MG63 (cell line): Measurements from ENCODE around the gene B3GALT5. TPM values are rescaled to one million over a fixed set of nuclear protein-coding genes. Genes with fewer than 3 reads are reported as not detected.
"Not testable (repeated sequence)": the region's sequence is repeated elsewhere in the genome, so short reads cannot be mapped to it uniquely, and the experiment has no call there.

Experiments used
- DNase-seq: peaks from one replicate; pipeline ENCODE4 v3.0.0-alpha.2; 2020
- H3K27me3 ChIP-seq: fragments of 250-450 bp; sonication (Bioruptor Pico); 2 replicates; pipeline ENCODE4 v1.5.1; 2020; ENCODE audit warnings: mild to moderate bottlenecking, moderate library complexity
- H3K36me3 ChIP-seq: fragments of 250-450 bp; sonication (Bioruptor Pico); 2 replicates; pipeline ENCODE4 v1.5.1; 2020; ENCODE audit warnings: mild to moderate bottlenecking, moderate library complexity
- H3K4me3 ChIP-seq: fragments of 250-450 bp; sonication (Bioruptor Pico); 2 replicates; pipeline ENCODE4 v1.5.1; 2020; ENCODE audit warnings: mild to moderate bottlenecking, moderate library complexity
- H3K9me3 ChIP-seq: fragments of 250-450 bp; sonication (Bioruptor Pico); 2 replicates; pipeline ENCODE4 v1.5.1; 2020; ENCODE audit warnings: mild to moderate bottlenecking, moderate library complexity
- total RNA-seq: library from RNA; depleted of rRNA; stranded (reverse); fragments of >200 nt; shearing (Covaris generic); gene quantifications from 2 replicates; pipeline ENCODE4 v1.2.3, GENCODE V29; 2014; ENCODE audit warnings: low replicate concordance

Gene B3GALT5
- total RNA-seq, 1 experiment from 2014 or later: 0.10 TPM

GRCh38 chr21:39669976-39670661, 57.4 kb downstream of the B3GALT5 start:
- Histone ChIP-seq H3K9me3 (peaks cover 4% of the 10 kb centered on the region; the same call in 1 of the 2 replicates), H3K4me3 (no peak overlapping the region)
- no peak for DNase-seq

GRCh38 chr21:39670701-39671100, 58.0 kb downstream of the B3GALT5 start:
- peak; percentile 55 for DNase-seq
- no peak overlapping the region for H3K4me3 ChIP-seq
- no peaks in the 10 kb centered on the region for H3K36me3 ChIP-seq
- H3K27me3 ChIP-seq: no peaks in the 10 kb centered on the region
- peaks cover 4% of the 10 kb centered on the region; the same call in 1 of the 2 replicates for H3K9me3 ChIP-seq

More at GRCh38 chr21:39669976-39670661, 57.4 kb downstream of the B3GALT5 start:
- H3K36me3 ChIP-seq: no peaks in the 10 kb centered on the region
- no peaks in the 10 kb centered on the region for H3K27me3 ChIP-seq

GRCh38 chr21:39671986-39672385, 59.2 kb downstream of the B3GALT5 start:
- H3K27me3 ChIP-seq: no peaks in the 10 kb centered on the region
- H3K4me3 ChIP-seq: no peak overlapping the region
- no peak for DNase-seq
- H3K36me3 ChIP-seq: no peaks in the 10 kb centered on the region
- H3K9me3 ChIP-seq: peaks cover 4% of the 10 kb centered on the region; the same call in 1 of the 2 replicates

GRCh38 chr21:39673163-39673562, 60.4 kb downstream of the B3GALT5 start:
- Histone ChIP-seq H3K4me3 (no peak overlapping the region), H3K9me3 (peaks cover 4% of the 10 kb centered on the region; the same call in 1 of the 2 replicates), H3K27me3 (no peaks in the 10 kb centered on the region), H3K36me3 (no peaks in the 10 kb centered on the region)
- DNase-seq: no peak

- Histone ChIP-seq H3K36me3 (no peaks in the 10 kb centered on the region), H3K4me3 (no peak overlapping the region), H3K27me3 (no peaks in the 10 kb centered on the region), H3K9me3 (peaks cover 4% of the 10 kb centered on the region; the same call in 1 of the 2 replicates)
- DNase-seq: no peak
Measured at GRCh38 chr21:39673736-39674135, 61.0 kb downstream of the B3GALT5 start.

GRCh38 chr21:39674801-39675200, 62.1 kb downstream of the B3GALT5 start:
- H3K36me3 ChIP-seq: no peaks in the 10 kb centered on the region
- no peak for DNase-seq
- no peak overlapping the region for H3K4me3 ChIP-seq
- peaks cover 4% of the 10 kb centered on the region; the same call in 1 of the 2 replicates for H3K9me3 ChIP-seq
- no peaks in the 10 kb centered on the region for H3K27me3 ChIP-seq

GRCh38 chr21:39675590-39675989, 62.9 kb downstream of the B3GALT5 start:
- H3K27me3 ChIP-seq: no peaks in the 10 kb centered on the region
- no peak for DNase-seq
- no peaks in the 10 kb centered on the region for H3K9me3 ChIP-seq
- H3K4me3 ChIP-seq: no peak overlapping the region
- no peaks in the 10 kb centered on the region for H3K36me3 ChIP-seq

- Histone ChIP-seq H3K4me3 (no peak overlapping the region), H3K27me3 (no peaks in the 10 kb centered on the region), H3K36me3 (no peaks in the 10 kb centered on the region), H3K9me3 (no peaks in the 10 kb centered on the region)
- no peak for DNase-seq
Measured at GRCh38 chr21:39675993-39676661, 63.4 kb downstream of the B3GALT5 start.

- Histone ChIP-seq H3K27me3 (no peaks in the 10 kb centered on the region; the same call in 1 of the 2 replicates), H3K4me3 (no peak overlapping the region), H3K9me3 (no peaks in the 10 kb centered on the region), H3K36me3 (no peaks in the 10 kb centered on the region)
- DNase-seq: no peak
Measured at GRCh38 chr21:39680216-39680615, 67.5 kb downstream of the B3GALT5 start.

GRCh38 chr21:39681257-39681656, 68.5 kb downstream of the B3GALT5 start:
- Histone ChIP-seq H3K9me3 (no peaks in the 10 kb centered on the region), H3K27me3 (no peaks in the 10 kb centered on the region; the same call in 1 of the 2 replicates), H3K36me3 (no peaks in the 10 kb centered on the region), H3K4me3 (no peak overlapping the region)
- DNase-seq: no peak

- DNase-seq: no peak
- H3K4me3 ChIP-seq: no peak overlapping the region
- H3K9me3 ChIP-seq: no peaks in the 10 kb centered on the region
- H3K36me3 ChIP-seq: no peaks in the 10 kb centered on the region
- H3K27me3 ChIP-seq: no peaks in the 10 kb centered on the region; the same call in 1 of the 2 replicates
Measured at GRCh38 chr21:39681845-39682244, 69.1 kb downstream of the B3GALT5 start.

GRCh38 chr21:39685236-39685635, 72.5 kb downstream of the B3GALT5 start:
- no peaks in the 10 kb centered on the region for H3K36me3 ChIP-seq
- no peak for DNase-seq
- no peaks in the 10 kb centered on the region for H3K9me3 ChIP-seq
- H3K4me3 ChIP-seq: no peak overlapping the region
- H3K27me3 ChIP-seq: peaks cover 4% of the 10 kb centered on the region

GRCh38 chr21:39685991-39686390, 73.3 kb downstream of the B3GALT5 start:
- no peak for DNase-seq
- Histone ChIP-seq H3K36me3 (no peaks in the 10 kb centered on the region), H3K9me3 (no peaks in the 10 kb centered on the region), H3K27me3 (peaks cover 6% of the 10 kb centered on the region), H3K4me3 (no peak overlapping the region)

GRCh38 chr21:39686646-39687468, 74.1 kb downstream of the B3GALT5 start:
- Histone ChIP-seq H3K9me3 (no peaks in the 10 kb centered on the region), H3K4me3 (no peak overlapping the region), H3K27me3 (peaks cover 6% of the 10 kb centered on the region), H3K36me3 (no peaks in the 10 kb centered on the region)
- no peak for DNase-seq

GRCh38 chr21:39688010-39688409, 75.3 kb downstream of the B3GALT5 start:
- no peaks in the 10 kb centered on the region for H3K36me3 ChIP-seq
- no peak overlapping the region for H3K4me3 ChIP-seq
- DNase-seq: no peak
- H3K9me3 ChIP-seq: no peaks in the 10 kb centered on the region
- H3K27me3 ChIP-seq: peaks cover 6% of the 10 kb centered on the region

GRCh38 chr21:39689860-39690259, 77.1 kb downstream of the B3GALT5 start:
- H3K36me3 ChIP-seq, H3K27me3 ChIP-seq, H3K9me3 ChIP-seq, H3K4me3 ChIP-seq, DNase-seq: not testable (repeated sequence)

- H3K36me3 ChIP-seq: no peaks in the 10 kb centered on the region
- peaks cover 6% of the 10 kb centered on the region for H3K27me3 ChIP-seq
- no peak for DNase-seq
- no peak overlapping the region for H3K4me3 ChIP-seq
- H3K9me3 ChIP-seq: no peaks in the 10 kb centered on the region
Measured at GRCh38 chr21:39690454-39690853, 77.7 kb downstream of the B3GALT5 start.
